Fibroblast of lung (primary cell): ENCODE results near the gene FAM43A. TPM values are rescaled to one million over a fixed set of nuclear protein-coding genes. Genes with fewer than 3 reads are reported as not detected.

ENCODE experiments used
- DNase-seq, 2 donors: peaks; one replicate each; pipeline versions ENCODE4 v3.0.0 to v3.0.0-alpha.2; 2010; ENCODE audit warnings: low read depth in 2 of 2
- H2AFZ ChIP-seq: 2 replicates; pipeline ENCODE4 v1.5.1; 2012; ENCODE audit warnings: low read length, control low read depth, inconsistent platforms
- H3K27ac ChIP-seq: 2 replicates; pipeline ENCODE4 v1.5.1; 2011; ENCODE audit warnings: low read length, control low read depth; ENCODE audit not compliant: insufficient read depth
- H3K27me3 ChIP-seq: 2 replicates; pipeline ENCODE4 v1.5.1; 2011; ENCODE audit warnings: mild to moderate bottlenecking, low read length; ENCODE audit not compliant: control insufficient read depth, insufficient read depth
- H3K36me3 ChIP-seq: 2 replicates; pipeline ENCODE4 v1.5.1; 2011; ENCODE audit warnings: low read length; ENCODE audit not compliant: control insufficient read depth, insufficient read depth
- H3K4me1 ChIP-seq: 2 replicates; pipeline ENCODE4 v1.5.1; 2011; ENCODE audit warnings: low read length; ENCODE audit not compliant: control insufficient read depth, insufficient read depth; ENCODE audit errors: extremely low read depth
- H3K4me2 ChIP-seq: 2 replicates; pipeline ENCODE4 v1.5.1; 2011; ENCODE audit warnings: low read length, control low read depth; ENCODE audit not compliant: insufficient read depth; ENCODE audit errors: extremely low read depth
- H3K4me3 ChIP-seq, 4 experiments: fragments of 200-600 bp in 1 of 4; sonication (generic) in 1 of 4; replicated peaks in 1 of 4; 2 replicates each; pipeline ENCODE4 v1.5.1; 2011 to 2016; ENCODE audit warnings: low read length in 4 of 4, low read depth in 3 of 4, mild to moderate bottlenecking in 3 of 4, control low read depth in 2 of 4, inconsistent platforms in 1 of 4, mixed read lengths in 1 of 4; ENCODE audit not compliant: insufficient read depth in 1 of 4; ENCODE audit errors: control extremely low read depth in 1 of 4
- H3K79me2 ChIP-seq: 2 replicates; pipeline ENCODE4 v1.5.1; 2012; ENCODE audit warnings: mild to moderate bottlenecking, low read length, inconsistent platforms; ENCODE audit not compliant: control insufficient read depth, insufficient read depth
- H3K9ac ChIP-seq: 2 replicates; pipeline ENCODE4 v1.5.1; 2011; ENCODE audit warnings: mild to moderate bottlenecking, low read length, control low read depth; ENCODE audit not compliant: insufficient read depth
- H3K9me3 ChIP-seq: 2 replicates; pipeline ENCODE4 v1.5.1; 2012; ENCODE audit warnings: low read depth, low read length; ENCODE audit not compliant: control insufficient read depth, insufficient read depth
- H4K20me1 ChIP-seq: 2 replicates; pipeline ENCODE4 v1.5.1; 2011; ENCODE audit warnings: low read length; ENCODE audit not compliant: control insufficient read depth, insufficient read depth; ENCODE audit errors: extremely low read depth
- CTCF ChIP-seq, 2 donors: IDR thresholded peaks in 1 of 2; conservative IDR thresholded peaks in 1 of 2; 1 replicate in 1 of 2; 2 replicates in 1 of 2; pipeline ENCODE4 v1.5.1; 2011 to 2012; ENCODE audit warnings: low read length in 2 of 2, control low read depth in 1 of 2, inconsistent platforms in 1 of 2, low read depth in 1 of 2, mild to moderate bottlenecking in 1 of 2
- EZH2 ChIP-seq: IDR thresholded peaks from 2 replicates; pipeline ENCODE4 v1.5.1; 2012; ENCODE audit warnings: low read length, control low read depth, mild to moderate bottlenecking; ENCODE audit errors: missing control alignments
- polyA plus RNA-seq, 2 donors: library from polyadenylated mRNA; depleted of rRNA in 1 of 2; stranded (reverse) in 1 of 2; unstranded in 1 of 2; fragments of >200 nt; gene quantifications; 2 replicates each; pipeline ENCODE4 v1.2.1, GENCODE V29; 2011 to 2012; ENCODE audit warnings: missing spikeins in 1 of 2
- total RNA-seq: library from RNA; depleted of rRNA; stranded (reverse); fragments of >200 nt; gene quantifications from 2 replicates; pipeline ENCODE4 v1.2.1, GENCODE V29; 2014

Gene FAM43A
- total and polyA plus RNA-seq, 2 donors (not counting 1 experiment from before 2014, with no cell fraction given): 3.2 to 8.8 TPM

GRCh38 chr3:194676471-194676870 lies 9.2 kb upstream of the FAM43A start:
- no peak overlapping the region for H2AFZ ChIP-seq
- H4K20me1 ChIP-seq: no peaks in the 10 kb centered on the region
- no peak overlapping the region for H3K4me2 ChIP-seq
- H3K36me3 ChIP-seq: no peaks in the 10 kb centered on the region
- H3K4me1 ChIP-seq: no peaks in the 10 kb centered on the region
- H3K9me3 ChIP-seq: no peaks in the 10 kb centered on the region
- H3K27ac ChIP-seq: no peak overlapping the region
- no peaks in the 10 kb centered on the region for H3K27me3 ChIP-seq
- H3K4me3 ChIP-seq: no peak overlapping the region
- no peak for TF ChIP-seq EZH2
- no peak for TF ChIP-seq CTCF (conservative IDR thresholded peaks at IDR 0.05 in 1 of 2, IDR thresholded peaks at IDR 0.05 in 1 of 2; ENCODE audit: low read depth in 1 of 2, low read length in 2 of 2)
- peaks cover 5% of the 10 kb centered on the region for H3K79me2 ChIP-seq
- DNase-seq: no peak
- no peak overlapping the region for H3K9ac ChIP-seq

DNA sequence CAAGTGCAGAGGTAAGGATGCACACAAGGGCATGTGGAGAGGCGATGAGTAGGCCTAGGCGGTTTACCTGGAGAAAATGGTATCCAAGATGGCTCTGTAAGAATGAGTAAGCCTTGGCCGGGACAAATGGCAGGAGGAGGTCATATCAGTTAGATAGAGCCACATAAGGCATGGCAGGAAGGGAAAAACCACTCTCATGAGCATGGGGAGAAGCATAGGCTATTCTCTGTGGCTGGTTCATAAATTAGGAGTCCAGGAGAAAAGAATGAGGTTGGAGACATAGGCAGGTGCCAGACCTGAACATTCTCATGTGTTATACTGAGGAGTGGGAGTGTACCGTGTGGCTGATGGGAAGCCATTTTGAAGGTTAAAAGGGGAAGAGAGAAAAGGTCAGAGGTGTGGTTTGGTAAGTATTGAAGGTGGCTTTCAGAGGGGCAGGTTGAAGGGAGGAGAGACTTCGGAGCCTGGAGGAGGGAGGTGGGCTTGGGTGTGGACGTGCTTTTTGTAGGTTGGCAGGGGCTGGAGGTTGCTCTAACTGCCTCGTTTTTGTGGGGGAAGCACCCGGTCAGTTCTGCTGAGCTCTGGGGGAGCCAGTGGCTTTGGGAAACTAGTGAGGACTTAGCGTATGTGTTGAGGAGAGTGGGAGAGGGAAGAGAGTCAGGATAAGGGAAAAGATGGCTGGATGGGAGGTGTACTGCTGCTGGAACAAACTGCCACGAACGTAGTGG lies 4.6 kb upstream of the FAM43A start:
- H3K9ac ChIP-seq: no peak overlapping the region
- H3K4me3 ChIP-seq: no peak overlapping the region
- no peak overlapping the region for H3K27ac ChIP-seq
- no peak for TF ChIP-seq EZH2
- TF ChIP-seq CTCF (conservative IDR thresholded peaks at IDR 0.05 in 1 of 2, IDR thresholded peaks at IDR 0.05 in 1 of 2; ENCODE audit: low read depth in 1 of 2, low read length in 2 of 2): no peak
- DNase-seq: no peak
- H3K9me3 ChIP-seq: no peaks in the 10 kb centered on the region
- H3K27me3 ChIP-seq: no peaks in the 10 kb centered on the region
- H3K4me1 ChIP-seq: peaks cover 3% of the 10 kb centered on the region
- H3K79me2 ChIP-seq: no peaks in the 10 kb centered on the region
- H4K20me1 ChIP-seq: no peaks in the 10 kb centered on the region
- H2AFZ ChIP-seq: no peak overlapping the region
- H3K36me3 ChIP-seq: no peaks in the 10 kb centered on the region
- no peak overlapping the region for H3K4me2 ChIP-seq

GRCh38 chr3:194682189-194682693 lies 3.4 kb upstream of the FAM43A start:
- no peak overlapping the region for H3K27ac ChIP-seq
- no peaks in the 10 kb centered on the region for H3K9me3 ChIP-seq
- H3K79me2 ChIP-seq: peaks cover 5% of the 10 kb centered on the region
- no peaks in the 10 kb centered on the region for H4K20me1 ChIP-seq
- TF ChIP-seq EZH2 (no peak), CTCF (conservative IDR thresholded peaks at IDR 0.05 in 1 of 2, IDR thresholded peaks at IDR 0.05 in 1 of 2; ENCODE audit: low read depth in 1 of 2, low read length in 2 of 2) (no peak)
- peak overlapping the region; percentile 26 for H3K4me2 ChIP-seq
- DNase-seq: no peak
- H3K9ac ChIP-seq: no peak overlapping the region
- H3K27me3 ChIP-seq: no peaks in the 10 kb centered on the region
- H3K4me1 ChIP-seq: peaks cover 6% of the 10 kb centered on the region
- H2AFZ ChIP-seq: peak overlapping the region; percentile 83
- H3K4me3 ChIP-seq: no peak overlapping the region
- H3K36me3 ChIP-seq: no peaks in the 10 kb centered on the region
